ENCODE data around the gene TBC1D22A.

GRCh38 chr22:46936378-46936903 lies 174.0 kb downstream of the TBC1D22A start:
- TF ChIP-seq ARNTL (CRISPR knock-in tag; IDR thresholded peaks at IDR 0.05; ENCODE audit: borderline replicate concordance, low read depth): no peak
- TF ChIP-seq GLIS3 (CRISPR knock-in tag; IDR thresholded peaks at IDR 0.05): no peak
- no peak for TF ChIP-seq ZFP3 (CRISPR knock-in tag; IDR thresholded peaks at IDR 0.05)
- TF ChIP-seq ZNF70 (CRISPR knock-in tag; IDR thresholded peaks at IDR 0.05): no peak
- no peak for TF ChIP-seq SNAI2 (CRISPR knock-in tag; IDR thresholded peaks at IDR 0.05)
- TF ChIP-seq, protein P1, sequence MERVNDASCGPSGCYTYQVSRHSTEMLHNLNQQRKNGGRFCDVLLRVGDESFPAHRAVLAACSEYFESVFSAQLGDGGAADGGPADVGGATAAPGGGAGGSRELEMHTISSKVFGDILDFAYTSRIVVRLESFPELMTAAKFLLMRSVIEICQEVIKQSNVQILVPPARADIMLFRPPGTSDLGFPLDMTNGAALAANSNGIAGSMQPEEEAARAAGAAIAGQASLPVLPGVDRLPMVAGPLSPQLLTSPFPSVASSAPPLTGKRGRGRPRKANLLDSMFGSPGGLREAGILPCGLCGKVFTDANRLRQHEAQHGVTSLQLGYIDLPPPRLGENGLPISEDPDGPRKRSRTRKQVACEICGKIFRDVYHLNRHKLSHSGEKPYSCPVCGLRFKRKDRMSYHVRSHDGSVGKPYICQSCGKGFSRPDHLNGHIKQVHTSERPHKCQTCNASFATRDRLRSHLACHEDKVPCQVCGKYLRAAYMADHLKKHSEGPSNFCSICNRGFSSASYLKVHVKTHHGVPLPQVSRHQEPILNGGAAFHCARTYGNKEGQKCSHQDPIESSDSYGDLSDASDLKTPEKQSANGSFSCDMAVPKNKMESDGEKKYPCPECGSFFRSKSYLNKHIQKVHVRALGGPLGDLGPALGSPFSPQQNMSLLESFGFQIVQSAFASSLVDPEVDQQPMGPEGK (CRISPR knock-in tag; IDR thresholded peaks at IDR 0.05; ENCODE audit: borderline replicate concordance): no peak
